K562 (cell line): Measurements from ENCODE around the gene FCHSD1. TPM values are rescaled to one million over a fixed set of nuclear protein-coding genes. Genes with fewer than 3 reads are reported as not detected.
A peak's percentile ranks its signal among the peaks of the same experiment; 100 is the strongest.

Source experiments
- MEF2A ChIP-seq: IDR thresholded peaks from 2 replicates; pipeline ENCODE4 v1.6.1; 2011; ENCODE audit warnings: low read depth, mild to moderate bottlenecking, low read length, moderate library complexity; ENCODE audit not compliant: control insufficient read depth
- RERE ChIP-seq: sonication (generic); formaldehyde crosslinking; IDR thresholded peaks from 2 replicates; pipeline ENCODE4 v1.8.0; 2023; ENCODE audit warnings: missing genetic modification reagents, mild to moderate bottlenecking, borderline replicate concordance
- TBP ChIP-seq: optimal IDR thresholded peaks from 2 replicates; pipeline ENCODE3; 2011; ENCODE audit warnings: low read depth, low read length, improper control_type of control experiment
- YY1 ChIP-seq, 3 experiments: IDR thresholded peaks; 2 replicates each; pipeline ENCODE4 v1.6.1; 2011; ENCODE audit warnings: low read length in 2 of 3, mild to moderate bottlenecking in 2 of 3, moderate library complexity in 2 of 3, borderline replicate concordance in 1 of 3, control low read depth in 1 of 3, low read depth in 1 of 3; ENCODE audit not compliant: insufficient read depth in 3 of 3, insufficient replicate concordance in 2 of 3, control insufficient read depth in 1 of 3, insufficient read length in 1 of 3; ENCODE audit errors: extremely low read depth in 1 of 3
- ZNF224 ChIP-seq: sonication (generic); formaldehyde crosslinking; IDR thresholded peaks from 2 replicates; pipeline ENCODE4 v1.8.0; 2022; ENCODE audit warnings: mild to moderate bottlenecking, missing genetic modification reagents
- ZNF583 ChIP-seq: fragments of 250-450 bp; sonication (Bioruptor Pico); IDR thresholded peaks from 2 replicates; pipeline ENCODE4 v1.4.0; 2020
- polyA plus RNA-seq, 8 experiments: library from polyadenylated mRNA; depleted of rRNA in 4 of 8; stranded (reverse) in 5 of 8; unstranded in 3 of 8; fragments of >200 nt; fragmentation: Nextera tagmentation in 2 of 8; fragmentation: Illumina TruSeq in 1 of 8; extraction: Ambion mirVana in 2 of 8; extraction: Trizol in 1 of 8; gene quantifications; 2 replicates each; pipeline versions ENCODE4 v1.2.1 to v1.2.3, GENCODE V29; 2011 to 2014; ENCODE audit warnings: inconsistent platforms in 1 of 8, missing spikeins in 1 of 8
- total RNA-seq, 7 experiments: library from RNA; depleted of rRNA in 6 of 7; stranded (reverse); fragments of >200 nt in 6 of 7; fragmentation: Illumina TruSeq in 2 of 7; extraction: Trizol in 2 of 7; gene quantifications; 2 replicates each; pipeline versions ENCODE4 v1.2.1 to v1.2.3, GENCODE V29; 2011 to 2021; ENCODE audit warnings: low replicate concordance in 1 of 7
- TF ChIP-seq, protein P1 (sequence below): fragments of 450-650 bp; IDR thresholded peaks from 2 replicates; pipeline ENCODE4 v1.6.1; 2016; ENCODE audit warnings: mild to moderate bottlenecking, moderate library complexity

Gene FCHSD1
- total and polyA plus RNA-seq, 9 of the 15 experiments (the other 6 are each of a cell fraction or from before 2014, with no cell fraction given) = 0.35 to 37.5 (median 13.6) TPM

GRCh38 chr5:141681695-141682641, 30.8 kb upstream of the FCHSD1 start, which contains the start of gene ARAP3 (continued):
- TF ChIP-seq RERE (no peak), MEF2A (no peak), YY1 (IDR thresholded peaks at IDR 0.05; ENCODE audit: borderline replicate concordance in 1 of 3, control insufficient read depth in 1 of 3, extremely low read depth in 1 of 3, insufficient read depth in 3 of 3, insufficient read length in 1 of 3, insufficient replicate concordance in 2 of 3, low read depth in 1 of 3, low read length in 2 of 3) (no peak), ZNF224 (no peak), TBP (no peak), ZNF583 (0 out of 2 replicates have a peak, but pooled peaks have one; percentile 36)
- TF ChIP-seq, protein P1, sequence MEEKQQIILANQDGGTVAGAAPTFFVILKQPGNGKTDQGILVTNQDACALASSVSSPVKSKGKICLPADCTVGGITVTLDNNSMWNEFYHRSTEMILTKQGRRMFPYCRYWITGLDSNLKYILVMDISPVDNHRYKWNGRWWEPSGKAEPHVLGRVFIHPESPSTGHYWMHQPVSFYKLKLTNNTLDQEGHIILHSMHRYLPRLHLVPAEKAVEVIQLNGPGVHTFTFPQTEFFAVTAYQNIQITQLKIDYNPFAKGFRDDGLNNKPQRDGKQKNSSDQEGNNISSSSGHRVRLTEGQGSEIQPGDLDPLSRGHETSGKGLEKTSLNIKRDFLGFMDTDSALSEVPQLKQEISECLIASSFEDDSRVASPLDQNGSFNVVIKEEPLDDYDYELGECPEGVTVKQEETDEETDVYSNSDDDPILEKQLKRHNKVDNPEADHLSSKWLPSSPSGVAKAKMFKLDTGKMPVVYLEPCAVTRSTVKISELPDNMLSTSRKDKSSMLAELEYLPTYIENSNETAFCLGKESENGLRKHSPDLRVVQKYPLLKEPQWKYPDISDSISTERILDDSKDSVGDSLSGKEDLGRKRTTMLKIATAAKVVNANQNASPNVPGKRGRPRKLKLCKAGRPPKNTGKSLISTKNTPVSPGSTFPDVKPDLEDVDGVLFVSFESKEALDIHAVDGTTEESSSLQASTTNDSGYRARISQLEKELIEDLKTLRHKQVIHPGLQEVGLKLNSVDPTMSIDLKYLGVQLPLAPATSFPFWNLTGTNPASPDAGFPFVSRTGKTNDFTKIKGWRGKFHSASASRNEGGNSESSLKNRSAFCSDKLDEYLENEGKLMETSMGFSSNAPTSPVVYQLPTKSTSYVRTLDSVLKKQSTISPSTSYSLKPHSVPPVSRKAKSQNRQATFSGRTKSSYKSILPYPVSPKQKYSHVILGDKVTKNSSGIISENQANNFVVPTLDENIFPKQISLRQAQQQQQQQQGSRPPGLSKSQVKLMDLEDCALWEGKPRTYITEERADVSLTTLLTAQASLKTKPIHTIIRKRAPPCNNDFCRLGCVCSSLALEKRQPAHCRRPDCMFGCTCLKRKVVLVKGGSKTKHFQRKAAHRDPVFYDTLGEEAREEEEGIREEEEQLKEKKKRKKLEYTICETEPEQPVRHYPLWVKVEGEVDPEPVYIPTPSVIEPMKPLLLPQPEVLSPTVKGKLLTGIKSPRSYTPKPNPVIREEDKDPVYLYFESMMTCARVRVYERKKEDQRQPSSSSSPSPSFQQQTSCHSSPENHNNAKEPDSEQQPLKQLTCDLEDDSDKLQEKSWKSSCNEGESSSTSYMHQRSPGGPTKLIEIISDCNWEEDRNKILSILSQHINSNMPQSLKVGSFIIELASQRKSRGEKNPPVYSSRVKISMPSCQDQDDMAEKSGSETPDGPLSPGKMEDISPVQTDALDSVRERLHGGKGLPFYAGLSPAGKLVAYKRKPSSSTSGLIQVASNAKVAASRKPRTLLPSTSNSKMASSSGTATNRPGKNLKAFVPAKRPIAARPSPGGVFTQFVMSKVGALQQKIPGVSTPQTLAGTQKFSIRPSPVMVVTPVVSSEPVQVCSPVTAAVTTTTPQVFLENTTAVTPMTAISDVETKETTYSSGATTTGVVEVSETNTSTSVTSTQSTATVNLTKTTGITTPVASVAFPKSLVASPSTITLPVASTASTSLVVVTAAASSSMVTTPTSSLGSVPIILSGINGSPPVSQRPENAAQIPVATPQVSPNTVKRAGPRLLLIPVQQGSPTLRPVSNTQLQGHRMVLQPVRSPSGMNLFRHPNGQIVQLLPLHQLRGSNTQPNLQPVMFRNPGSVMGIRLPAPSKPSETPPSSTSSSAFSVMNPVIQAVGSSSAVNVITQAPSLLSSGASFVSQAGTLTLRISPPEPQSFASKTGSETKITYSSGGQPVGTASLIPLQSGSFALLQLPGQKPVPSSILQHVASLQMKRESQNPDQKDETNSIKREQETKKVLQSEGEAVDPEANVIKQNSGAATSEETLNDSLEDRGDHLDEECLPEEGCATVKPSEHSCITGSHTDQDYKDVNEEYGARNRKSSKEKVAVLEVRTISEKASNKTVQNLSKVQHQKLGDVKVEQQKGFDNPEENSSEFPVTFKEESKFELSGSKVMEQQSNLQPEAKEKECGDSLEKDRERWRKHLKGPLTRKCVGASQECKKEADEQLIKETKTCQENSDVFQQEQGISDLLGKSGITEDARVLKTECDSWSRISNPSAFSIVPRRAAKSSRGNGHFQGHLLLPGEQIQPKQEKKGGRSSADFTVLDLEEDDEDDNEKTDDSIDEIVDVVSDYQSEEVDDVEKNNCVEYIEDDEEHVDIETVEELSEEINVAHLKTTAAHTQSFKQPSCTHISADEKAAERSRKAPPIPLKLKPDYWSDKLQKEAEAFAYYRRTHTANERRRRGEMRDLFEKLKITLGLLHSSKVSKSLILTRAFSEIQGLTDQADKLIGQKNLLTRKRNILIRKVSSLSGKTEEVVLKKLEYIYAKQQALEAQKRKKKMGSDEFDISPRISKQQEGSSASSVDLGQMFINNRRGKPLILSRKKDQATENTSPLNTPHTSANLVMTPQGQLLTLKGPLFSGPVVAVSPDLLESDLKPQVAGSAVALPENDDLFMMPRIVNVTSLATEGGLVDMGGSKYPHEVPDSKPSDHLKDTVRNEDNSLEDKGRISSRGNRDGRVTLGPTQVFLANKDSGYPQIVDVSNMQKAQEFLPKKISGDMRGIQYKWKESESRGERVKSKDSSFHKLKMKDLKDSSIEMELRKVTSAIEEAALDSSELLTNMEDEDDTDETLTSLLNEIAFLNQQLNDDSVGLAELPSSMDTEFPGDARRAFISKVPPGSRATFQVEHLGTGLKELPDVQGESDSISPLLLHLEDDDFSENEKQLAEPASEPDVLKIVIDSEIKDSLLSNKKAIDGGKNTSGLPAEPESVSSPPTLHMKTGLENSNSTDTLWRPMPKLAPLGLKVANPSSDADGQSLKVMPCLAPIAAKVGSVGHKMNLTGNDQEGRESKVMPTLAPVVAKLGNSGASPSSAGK = peak; percentile 90
